KG1 (cell line): Measurements from ENCODE around the gene MTHFD1L.
"Not testable (repeated sequence)": the region's sequence is repeated elsewhere in the genome, so short reads cannot be mapped to it uniquely, and the experiment has no call there.

ENCODE experiments used
- DNase-seq: peaks from one replicate; lab custom pipeline; 2025; lab: John Stamatoyannopoulos, UW

Gene MTHFD1L

GRCh38 chr6:150865406-150866146 is at the start of gene MTHFD1L:
Gene MTHFD1L (plus strand): TSS chr6:150865702. CDS start chr6:150865823, 121 bp downstream.
- DNase-seq: peak; percentile 55

- not testable (repeated sequence) for DNase-seq
Observed at GRCh38 chr6:150816554-150816953, 48.9 kb upstream of the MTHFD1L start.

GRCh38 chr6:150822932-150823331 is 42.6 kb upstream of the MTHFD1L start:
- DNase-seq: no peak

GRCh38 chr6:150826788-150827187 is 38.7 kb upstream of the MTHFD1L start:
- no peak for DNase-seq

- DNase-seq: not testable (repeated sequence)
Observed at GRCh38 chr6:150828107-150828506, 37.4 kb upstream of the MTHFD1L start.

GRCh38 chr6:150830439-150831165 is 34.9 kb upstream of the MTHFD1L start:
- DNase-seq: no peak

GRCh38 chr6:150831577-150831976 is 33.9 kb upstream of the MTHFD1L start:
- DNase-seq: no peak

- DNase-seq: no peak
Observed at GRCh38 chr6:150835620-150836019, 29.9 kb upstream of the MTHFD1L start.

- DNase-seq: no peak
Observed at GRCh38 chr6:150840185-150840584, 25.3 kb upstream of the MTHFD1L start.

- DNase-seq: no peak
Observed at GRCh38 chr6:150841189-150841588, 24.3 kb upstream of the MTHFD1L start.

- no peak for DNase-seq
Observed at GRCh38 chr6:150841697-150842096, 23.8 kb upstream of the MTHFD1L start.

- DNase-seq: no peak
Observed at GRCh38 chr6:150844371-150844770, 21.1 kb upstream of the MTHFD1L start.

GRCh38 chr6:150846641-150847040 is 18.9 kb upstream of the MTHFD1L start:
- no peak for DNase-seq

GRCh38 chr6:150848400-150848799 is 17.1 kb upstream of the MTHFD1L start:
- no peak for DNase-seq

- not testable (repeated sequence) for DNase-seq
Observed at GRCh38 chr6:150854392-150854791, 11.1 kb upstream of the MTHFD1L start.

- DNase-seq: not testable (repeated sequence)
Observed at GRCh38 chr6:150855171-150855570, 10.3 kb upstream of the MTHFD1L start.

GRCh38 chr6:150857062-150857944 is 8.2 kb upstream of the MTHFD1L start:
- no peak for DNase-seq

GRCh38 chr6:150857945-150858308 is 7.6 kb upstream of the MTHFD1L start:
- DNase-seq: no peak

- DNase-seq: not testable (repeated sequence)
Observed at GRCh38 chr6:150861448-150862168, 3.9 kb upstream of the MTHFD1L start.

GRCh38 chr6:150863213-150863928 is 2.1 kb upstream of the MTHFD1L start:
- no peak for DNase-seq

GRCh38 chr6:150865043-150865405 is 478 bp upstream of the MTHFD1L start:
- no peak for DNase-seq
